GM18909 (cell line): ENCODE data around the gene TENM4.

Source experiments
- ATAC-seq: cut with Tn5 transposase; IDR thresholded peaks from one replicate; pipeline ENCODE4 v1.9.1; 2021; ENCODE audit warnings: mild to moderate bottlenecking; ENCODE audit not compliant: unreplicated experiment, poor library complexity

TENM4 gene

DNA sequence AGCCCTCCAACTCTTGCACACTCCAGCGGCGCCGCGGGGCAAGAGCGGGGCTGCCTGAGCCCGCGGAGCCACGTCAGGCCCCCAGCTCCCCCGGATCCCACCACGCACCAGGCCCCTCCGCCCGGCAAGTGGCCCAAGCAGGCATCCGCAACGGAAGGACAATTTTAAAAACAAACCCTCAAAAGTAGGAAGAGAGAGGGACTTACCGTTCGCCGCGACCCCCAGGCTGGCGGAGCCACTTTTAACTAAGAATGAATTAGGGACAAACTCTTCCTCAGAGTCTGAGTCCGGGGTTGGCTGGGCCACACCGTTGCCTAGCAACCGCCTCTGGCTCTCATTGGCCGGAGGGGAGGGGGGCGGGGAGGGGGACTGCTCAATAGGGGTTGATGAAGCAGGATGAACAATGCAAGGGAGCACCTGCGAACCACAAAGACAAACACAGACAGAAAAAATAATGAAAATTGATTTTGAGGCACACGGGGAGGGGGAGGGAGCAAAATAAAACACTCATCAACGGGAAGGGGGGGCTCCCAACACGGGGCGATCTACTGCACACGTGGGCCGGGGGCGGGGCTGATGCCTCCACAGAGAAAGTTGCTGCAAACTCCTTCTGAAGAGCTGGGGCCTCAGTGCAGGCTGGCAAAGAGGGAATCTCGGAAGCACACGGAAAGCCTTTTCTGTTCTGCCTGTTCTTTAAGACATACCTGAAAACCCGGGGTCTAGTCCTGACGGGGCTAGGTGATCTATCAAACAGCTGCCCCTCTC, 478.7 kb downstream of the TENM4 start:
- ATAC-seq = no peak

DNA sequence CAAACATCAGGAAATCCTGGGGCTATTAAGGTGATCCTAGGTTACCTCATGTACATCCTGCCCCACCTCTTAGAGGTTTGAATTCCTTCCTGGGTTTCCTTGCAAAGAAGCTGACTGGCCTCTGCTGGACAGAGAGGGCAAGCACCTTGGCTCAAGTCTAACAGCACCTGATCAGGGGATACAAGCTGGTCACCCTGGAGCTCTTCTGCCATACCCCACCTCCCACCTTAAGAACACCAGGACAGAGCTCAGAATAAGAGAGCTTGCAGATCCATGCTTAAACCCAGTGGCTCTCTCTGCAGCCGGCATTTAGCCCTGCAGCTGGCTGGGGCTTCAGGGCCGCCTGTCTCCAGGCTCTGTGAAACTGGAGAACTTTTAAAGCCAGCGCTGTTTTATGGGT, 479.6 kb downstream of the TENM4 start:
- ATAC-seq = no peak

DNA sequence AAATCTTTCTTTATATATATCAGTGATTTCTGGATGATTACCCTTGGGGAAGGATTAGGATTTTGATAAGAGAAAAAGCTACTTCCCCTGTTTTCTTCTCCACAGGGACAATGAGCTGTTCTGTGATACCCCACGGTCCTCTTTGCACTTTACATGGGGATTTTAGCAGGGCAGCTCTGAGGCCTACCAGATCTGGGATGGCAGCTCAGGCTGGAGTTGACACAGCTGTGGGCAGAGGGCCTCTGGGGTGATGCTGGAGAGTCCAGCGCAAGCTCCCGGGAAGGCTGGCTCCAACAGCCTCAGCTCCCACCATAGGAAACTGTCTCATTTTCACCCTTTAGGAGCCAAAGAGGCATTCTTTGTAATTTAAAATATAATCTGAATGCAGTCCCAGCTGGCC, 482.4 kb downstream of the TENM4 start:
- ATAC-seq = no peak

DNA sequence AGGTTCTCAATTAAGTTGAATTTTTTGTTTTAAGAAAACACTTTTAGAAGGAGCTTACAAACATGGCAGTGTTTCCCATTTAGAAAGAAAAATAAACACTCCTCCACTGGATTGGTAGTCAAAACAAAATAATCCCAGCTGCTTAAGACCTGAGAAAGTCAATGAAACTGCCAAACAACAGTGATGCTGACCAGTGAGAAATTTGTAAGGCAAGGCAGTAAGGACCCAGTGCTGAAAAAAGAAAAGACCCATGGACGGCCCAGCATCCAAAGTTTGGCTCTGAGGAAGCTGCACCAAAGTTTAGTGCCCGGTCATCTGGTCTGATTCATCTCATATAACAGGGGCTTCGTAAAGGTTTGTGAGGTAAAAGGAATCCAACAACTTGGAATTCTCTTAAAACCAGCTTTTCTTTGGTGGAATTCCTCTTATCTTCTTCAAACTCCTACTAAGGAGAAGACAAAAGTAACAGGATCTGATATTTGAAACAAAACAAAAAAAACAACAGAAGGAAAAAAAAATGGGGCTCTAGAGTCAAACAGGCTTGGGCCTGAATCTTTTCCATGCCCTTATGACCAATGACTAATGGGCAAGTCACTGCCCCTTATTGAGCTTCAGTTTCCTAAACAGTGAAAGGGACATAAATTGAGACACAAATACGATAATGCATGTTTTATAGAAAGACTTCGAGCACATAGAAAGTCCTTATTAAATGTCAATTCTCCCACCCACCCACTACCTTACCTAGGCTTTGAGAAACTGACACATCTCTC, 483.2 kb downstream of the TENM4 start:
- no peak for ATAC-seq

DNA sequence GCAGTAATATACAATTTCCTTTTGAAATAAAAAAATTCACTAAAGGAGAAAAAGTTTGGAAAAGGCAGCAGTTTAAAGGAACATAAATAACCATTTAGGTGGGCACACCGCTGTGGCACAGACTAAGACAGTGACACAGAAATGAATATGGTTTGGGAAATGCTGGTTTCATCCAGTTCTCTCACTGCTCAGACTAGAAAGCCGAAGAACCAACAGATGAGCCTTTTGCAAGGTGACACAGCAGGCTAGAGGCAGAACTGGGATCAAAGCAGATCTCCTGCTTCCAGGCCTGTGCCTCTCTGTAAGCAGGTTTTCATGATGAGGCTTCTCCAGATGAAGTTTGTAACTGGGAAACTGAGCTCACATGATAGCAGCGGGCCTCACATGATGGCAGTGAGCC, 486.1 kb downstream of the TENM4 start:
- no peak for ATAC-seq

DNA sequence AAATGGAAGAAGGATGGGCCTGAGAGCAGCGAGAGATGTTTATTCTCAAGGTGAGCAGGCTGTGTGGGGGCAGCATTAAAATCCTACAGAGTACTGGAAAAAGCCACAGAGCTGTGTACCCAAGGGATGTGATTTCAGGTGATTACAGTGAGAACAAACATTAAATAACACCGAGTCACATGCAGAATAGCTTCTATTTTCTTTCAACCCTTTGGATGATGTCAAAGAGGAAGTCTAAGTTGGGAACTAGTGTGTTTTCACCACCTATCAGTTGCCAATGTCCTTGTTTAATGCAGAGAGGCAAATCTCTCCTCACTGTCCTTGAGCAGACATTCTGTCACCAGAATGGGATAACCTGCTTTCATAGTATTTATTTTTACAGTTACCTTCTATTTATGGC, 486.6 kb downstream of the TENM4 start:
- no peak for ATAC-seq

DNA sequence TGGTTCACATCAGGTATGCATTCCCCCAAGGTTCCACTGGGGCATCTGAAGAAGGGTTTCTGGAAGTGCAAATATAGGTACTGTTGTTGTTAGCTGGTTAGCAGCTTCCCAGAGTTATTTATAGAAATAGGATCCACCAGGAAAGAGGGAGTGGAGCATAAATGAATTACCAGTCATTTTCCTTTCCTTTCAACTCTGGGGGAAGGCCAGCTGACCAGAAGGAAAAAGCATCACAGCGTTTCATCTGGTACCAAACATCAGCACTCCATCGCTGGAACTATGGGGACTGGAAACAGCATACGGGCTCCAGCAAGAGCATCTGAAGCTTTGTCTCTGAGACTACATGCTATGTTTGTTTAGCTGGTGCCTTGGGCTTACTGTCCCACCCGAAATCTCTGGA, 487.9 kb downstream of the TENM4 start:
- ATAC-seq = no peak

DNA sequence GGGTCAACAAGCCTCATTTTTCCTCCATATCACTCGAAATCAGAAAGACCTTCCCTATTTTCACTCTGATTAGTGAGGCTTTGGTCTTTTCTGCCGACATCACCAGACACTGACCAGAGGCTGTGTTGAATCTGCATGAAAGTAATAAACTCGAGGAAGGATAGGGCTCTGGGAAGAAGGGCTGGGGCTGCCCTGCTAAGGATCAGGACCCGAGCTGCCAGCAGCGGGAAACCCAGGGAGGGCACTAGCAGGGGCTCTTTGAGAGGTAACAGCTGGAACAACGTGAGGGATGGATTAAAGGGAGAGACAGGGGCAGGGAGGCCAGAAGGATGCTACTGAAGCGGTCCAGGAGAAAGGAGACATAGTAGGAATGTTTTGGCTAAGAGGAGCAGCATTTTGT, 488.7 kb downstream of the TENM4 start:
- no peak for ATAC-seq

DNA sequence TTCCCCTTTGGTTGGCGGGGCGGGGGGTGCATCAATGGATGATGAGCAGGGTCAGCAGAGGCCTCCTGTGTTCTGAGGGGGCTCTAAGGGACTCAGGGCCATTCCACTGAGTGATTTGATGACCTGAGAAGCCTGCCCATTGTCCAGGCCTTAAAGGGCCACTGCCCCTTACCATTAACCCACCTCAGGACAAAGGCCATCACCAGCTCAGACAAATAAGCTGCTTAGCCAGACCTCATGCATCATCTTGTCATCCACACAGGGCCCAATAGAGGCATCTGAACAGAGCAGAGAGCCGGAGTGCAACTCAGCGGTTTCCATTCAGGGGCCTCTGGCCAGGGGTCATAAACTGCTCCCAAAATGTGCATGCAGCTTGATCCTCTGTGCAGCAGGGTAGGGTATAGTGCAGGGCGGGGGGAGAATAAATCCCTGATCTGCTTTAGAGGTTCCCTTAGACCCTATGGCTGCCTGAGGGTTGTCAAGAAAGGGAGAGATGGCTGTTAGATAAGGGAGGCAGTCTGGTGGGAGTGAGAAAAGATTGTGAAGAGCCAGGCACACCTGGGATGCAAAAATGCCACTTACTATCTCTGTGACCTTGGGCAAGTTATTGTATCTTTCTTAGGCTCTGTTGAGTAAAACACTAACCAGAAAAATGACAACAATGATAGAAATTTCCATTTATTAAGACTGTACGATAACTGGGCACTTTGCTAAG, 490.7 kb downstream of the TENM4 start:
- ATAC-seq = no peak

DNA sequence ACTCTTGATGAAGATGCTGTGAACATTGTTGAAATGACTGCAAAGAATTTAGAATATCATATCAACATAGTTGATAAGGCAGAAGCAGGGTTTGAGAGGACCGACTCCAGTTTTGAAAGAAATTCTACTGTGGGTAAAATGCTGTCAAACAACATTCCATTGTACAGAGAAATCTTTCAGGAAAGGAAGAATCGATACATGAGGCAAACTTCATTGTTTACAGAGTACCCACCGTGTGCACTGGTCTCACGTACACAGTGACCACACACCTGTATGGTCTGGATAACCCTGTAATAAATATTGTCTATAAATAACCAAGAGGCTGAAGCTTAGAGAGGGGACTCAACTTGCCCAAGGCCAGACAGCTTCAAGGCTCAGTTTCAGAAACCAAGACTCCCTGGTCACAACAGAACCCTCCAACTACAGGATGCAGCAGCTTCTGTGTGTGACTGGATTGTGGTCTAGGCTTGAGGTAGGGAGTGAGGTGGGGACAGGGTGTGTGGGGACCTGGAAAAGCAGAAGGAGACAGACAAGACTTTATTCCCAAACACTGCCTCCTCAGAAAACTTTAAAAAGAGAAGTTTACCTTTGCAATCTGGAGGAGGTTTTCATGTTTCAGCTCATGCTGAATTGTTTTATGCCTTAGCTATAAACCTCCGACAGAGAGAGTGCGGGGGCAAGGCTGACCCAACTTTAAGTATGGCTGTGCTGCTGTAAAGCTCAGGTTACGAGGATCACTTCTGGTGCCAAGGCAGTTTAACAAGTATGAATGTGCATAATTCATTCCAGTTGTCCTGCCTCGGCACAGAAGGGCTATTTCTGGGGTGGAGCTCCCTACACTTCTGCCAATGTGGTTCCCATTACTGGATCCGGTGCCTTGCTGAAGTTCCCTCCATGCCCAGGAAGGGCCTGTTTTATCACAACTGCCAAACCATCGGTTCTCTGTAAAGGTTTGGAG, 493.6 kb downstream of the TENM4 start:
- ATAC-seq = no peak

DNA sequence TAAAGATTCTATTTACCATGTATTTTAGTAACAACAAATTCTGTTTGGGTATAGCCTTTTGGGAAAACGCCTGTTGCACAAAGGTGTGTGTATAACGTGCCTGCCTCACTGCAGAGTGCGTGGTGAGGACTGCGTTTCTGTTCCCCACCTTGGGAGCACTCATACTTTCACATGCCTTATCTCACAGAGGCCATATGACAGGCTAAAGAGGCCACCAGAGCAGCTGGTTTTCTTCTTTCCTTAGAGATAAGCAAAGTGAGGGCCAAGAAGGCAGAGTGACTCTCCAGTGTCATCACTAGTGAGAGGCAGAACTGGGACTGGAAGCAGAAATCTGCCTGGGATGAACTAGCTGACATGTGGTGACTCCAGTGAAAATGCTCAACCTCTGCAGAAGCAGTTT, 497.0 kb downstream of the TENM4 start:
- no peak for ATAC-seq

DNA sequence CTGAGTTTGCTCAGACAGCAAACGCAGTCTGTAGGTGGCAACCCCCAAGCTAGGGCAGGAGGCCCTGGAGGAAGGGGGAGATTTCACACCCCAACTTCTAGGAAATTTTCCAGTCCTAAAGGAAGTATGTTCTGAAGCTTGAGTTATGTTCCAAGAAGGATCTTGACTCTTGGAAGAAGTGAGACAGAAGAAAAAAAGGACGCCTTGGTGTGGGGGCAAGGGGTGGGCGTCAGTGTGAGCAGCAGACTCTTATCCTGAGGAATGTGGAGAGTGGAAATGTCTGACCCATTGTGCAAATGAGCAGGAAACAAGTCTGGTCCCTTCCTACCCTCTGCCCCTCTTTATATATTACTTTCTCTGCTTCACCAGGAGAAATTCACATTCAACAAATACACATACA, 497.7 kb downstream of the TENM4 start:
- no peak for ATAC-seq

DNA sequence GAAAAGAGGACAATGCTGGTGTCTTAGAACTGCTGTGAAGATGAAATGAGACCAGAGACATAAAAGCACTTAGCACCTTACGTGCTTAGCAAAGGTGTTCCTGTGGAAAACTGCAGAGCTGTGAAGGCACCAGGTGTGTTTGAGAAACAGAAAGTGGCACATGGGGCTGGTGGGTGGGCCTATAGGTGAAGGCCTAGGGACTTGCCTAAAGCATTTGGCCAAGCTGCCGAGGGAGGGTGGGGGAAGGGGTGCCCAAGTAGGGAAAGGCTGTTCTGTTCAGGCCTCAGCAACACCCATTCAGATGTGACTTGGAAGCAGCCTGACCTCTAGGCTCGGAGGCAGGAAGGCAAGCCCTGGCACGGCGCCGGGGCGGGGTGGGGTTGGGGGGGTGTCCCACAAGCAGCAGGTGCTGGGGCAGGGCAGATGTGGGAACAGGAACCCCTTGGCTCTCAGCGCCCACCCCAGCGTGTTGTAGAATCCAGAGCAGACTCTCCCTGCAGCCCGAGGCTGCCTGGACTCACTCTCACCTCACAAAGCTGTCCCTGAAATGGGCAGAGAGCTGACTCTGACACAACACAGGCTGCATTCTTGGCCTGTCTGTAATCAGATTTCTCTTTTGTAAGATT, 499.5 kb downstream of the TENM4 start:
- no peak for ATAC-seq

DNA sequence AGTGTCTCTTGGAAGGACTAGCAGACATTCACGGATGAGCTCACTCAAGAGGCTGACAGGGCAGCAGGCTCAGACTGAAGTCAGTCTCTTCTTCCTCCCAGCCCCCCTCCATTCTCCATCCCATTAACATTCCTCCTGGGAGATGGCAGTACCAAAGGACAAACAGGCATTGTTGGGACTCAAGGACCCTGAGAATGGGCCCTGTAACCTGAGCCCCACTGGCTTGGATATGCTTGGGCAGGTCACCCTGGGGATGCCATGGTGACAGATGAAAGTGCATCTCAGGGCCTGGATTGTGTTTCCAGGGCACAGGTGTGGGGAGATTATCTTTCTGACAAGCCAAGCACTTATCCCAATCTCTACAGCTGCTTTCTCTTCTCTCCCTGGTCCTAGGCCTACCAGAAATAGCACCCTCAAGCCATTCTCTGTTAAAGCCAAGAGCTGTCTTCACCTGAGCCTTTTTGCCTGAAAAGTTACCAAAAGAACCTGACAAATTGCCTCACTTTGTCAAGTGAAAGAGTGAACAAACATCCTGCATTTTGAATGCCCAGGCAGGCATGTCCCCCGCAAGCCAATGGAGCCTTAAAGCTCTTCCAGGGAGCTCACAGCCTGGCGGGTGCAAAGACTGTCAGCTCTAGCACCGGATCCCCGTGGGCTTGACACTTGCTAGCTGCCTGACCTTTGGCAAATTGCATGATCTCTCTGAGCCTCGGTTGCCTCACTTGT, 500.2 kb downstream of the TENM4 start:
- ATAC-seq = no peak

DNA sequence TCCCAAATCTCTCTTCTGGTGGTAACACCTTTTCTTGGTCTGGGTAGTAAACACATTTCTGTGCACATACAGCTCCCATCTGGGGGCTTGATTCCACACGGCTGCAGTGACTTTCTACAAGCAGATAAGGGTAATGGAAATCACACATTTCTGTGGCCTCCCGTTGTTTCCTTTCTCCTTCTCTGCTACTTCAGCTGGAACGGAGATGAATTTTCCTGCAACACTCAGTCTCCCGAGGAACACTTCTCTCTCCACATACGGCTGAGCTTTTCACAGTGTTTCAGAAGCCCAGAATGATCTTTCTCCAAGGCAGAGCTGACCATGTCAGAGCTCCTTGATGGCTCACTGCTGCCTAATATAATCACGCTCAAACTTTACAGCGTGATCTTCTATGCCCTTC, 501.9 kb downstream of the TENM4 start:
- ATAC-seq = no peak

DNA sequence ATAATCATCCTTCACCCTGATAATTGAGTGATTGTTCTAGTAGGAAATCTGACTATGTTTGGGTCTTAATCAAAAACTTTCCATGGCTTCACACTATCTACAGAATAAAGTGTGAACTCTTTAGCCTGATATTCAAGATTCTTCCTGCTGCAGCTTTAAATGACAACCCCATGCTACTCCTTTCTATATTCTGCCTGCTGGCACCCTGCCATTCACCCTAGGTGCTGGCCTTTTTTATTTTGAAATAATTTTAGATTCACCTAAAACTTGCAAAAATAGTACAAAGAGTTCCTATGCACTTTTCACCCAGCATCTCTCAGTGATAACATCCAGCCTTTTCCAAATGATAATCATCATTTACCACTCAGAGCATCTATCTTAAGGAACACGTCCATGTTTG, 502.8 kb downstream of the TENM4 start:
- ATAC-seq = no peak

DNA sequence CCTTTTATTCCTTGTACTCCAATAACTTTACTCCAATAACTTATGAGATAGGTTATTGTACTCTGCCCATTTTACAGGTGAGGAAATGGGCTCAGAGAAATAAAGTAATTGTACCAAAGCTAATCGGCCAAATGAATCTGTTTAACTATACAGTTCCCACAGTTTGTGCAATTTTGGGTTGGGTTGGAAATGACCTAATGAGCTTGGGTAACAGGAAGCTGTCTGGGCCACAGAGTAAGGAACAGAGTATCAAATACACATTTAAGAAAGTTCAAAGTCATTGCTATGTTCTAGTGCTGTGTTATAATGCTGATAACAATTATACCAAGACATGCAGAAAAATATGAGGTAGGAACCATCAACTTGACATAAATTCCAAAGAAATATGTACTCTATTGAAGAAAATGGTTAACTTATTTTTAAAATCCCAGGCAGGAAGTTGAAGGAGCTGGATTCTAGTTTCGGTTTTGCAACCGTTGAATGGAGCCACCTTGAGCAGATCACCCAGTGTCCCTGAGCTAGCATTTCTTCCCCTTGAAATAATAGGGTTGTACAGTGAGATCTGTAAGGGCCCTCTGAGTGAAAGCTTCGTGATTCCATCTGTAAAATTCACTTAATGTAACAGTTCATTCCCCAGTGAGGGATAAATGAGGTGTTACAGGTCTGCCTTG, 505.3 kb downstream of the TENM4 start:
- ATAC-seq = no peak

DNA sequence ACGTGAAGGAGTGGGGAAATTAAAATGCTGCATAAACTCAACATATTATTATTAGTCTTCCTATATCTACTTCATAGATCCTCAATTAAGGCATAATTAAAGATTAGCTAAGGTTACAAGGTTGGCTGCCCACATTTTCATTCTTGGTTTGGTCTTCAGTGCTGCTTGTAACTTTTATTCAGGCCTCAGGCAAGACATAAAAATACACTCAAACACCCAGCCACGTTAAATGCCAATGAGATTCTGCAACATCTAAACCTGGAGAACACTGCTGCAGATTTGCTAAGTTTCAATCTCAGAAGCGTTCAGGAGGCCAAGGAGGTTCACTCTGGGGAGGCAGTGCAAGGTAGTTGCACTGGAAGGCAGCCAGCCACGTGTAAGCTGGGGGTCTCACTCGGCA, 507.5 kb downstream of the TENM4 start:
- ATAC-seq = no peak

DNA sequence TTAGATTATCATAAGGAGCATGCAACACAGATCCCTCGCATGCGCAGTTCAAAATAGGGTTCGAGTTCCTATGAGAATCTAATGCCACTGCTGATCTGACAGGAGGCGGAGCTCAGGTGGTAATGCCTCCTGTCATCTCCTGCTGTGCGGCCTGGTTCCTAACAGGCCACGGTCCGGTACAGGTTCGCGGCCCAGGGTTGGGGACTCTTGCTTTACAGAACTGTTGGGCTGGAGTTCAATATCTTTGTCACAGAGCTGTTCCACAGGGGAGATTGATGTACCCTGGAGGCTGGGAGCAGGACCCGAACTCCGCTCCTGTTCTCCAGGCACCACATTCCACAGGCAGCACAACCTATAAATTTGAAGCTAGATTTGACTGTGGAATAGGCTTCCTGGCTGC, 508.1 kb downstream of the TENM4 start:
- no peak for ATAC-seq
